ENCODE data around the gene CDKN3. TPM values are rescaled to one million over a fixed set of nuclear protein-coding genes. Genes with fewer than 3 reads are reported as not detected.

The CDKN3 gene
- total RNA-seq (2014; rRNA removed; shearing (Covaris generic)): 130 and 190 TPM in 2 replicates

- DNase-seq (ENCODE audit: low read depth): peak; percentile 100
Observed at GRCh38 chr14:54396493-54397335, at the start of gene CDKN3. CDKN3 (plus strand) TSS chr14:54397007; CDS start chr14:54397069, 62 bp downstream.

GRCh38 chr14:54347044-54347443 lies 49.8 kb upstream of the CDKN3 start:
- DNase-seq (ENCODE audit: low read depth): no peak

- peak; percentile 55 for DNase-seq (ENCODE audit: low read depth)
Observed at GRCh38 chr14:54348001-54348611, 48.7 kb upstream of the CDKN3 start.

GRCh38 chr14:54348923-54349620 lies 47.7 kb upstream of the CDKN3 start:
- peak; percentile 54 for DNase-seq (ENCODE audit: low read depth)

GRCh38 chr14:54349713-54350112 lies 47.1 kb upstream of the CDKN3 start:
- no peak for DNase-seq (ENCODE audit: low read depth)

GRCh38 chr14:54350203-54350602 lies 46.6 kb upstream of the CDKN3 start:
- DNase-seq (ENCODE audit: low read depth): no peak

- no peak for DNase-seq (ENCODE audit: low read depth)
Observed at GRCh38 chr14:54353266-54353665, 43.5 kb upstream of the CDKN3 start.

- no peak for DNase-seq (ENCODE audit: low read depth)
Observed at GRCh38 chr14:54353694-54354093, 43.1 kb upstream of the CDKN3 start.

- DNase-seq (ENCODE audit: low read depth): no peak
Observed at GRCh38 chr14:54354096-54354495, 42.7 kb upstream of the CDKN3 start.

GRCh38 chr14:54354968-54355641 lies 41.7 kb upstream of the CDKN3 start:
- no peak for DNase-seq (ENCODE audit: low read depth)

- no peak for DNase-seq (ENCODE audit: low read depth)
Observed at GRCh38 chr14:54355698-54356097, 41.1 kb upstream of the CDKN3 start.

- DNase-seq (ENCODE audit: low read depth): peak; percentile 85
Observed at GRCh38 chr14:54356172-54356571, 40.6 kb upstream of the CDKN3 start.

- no peak for DNase-seq (ENCODE audit: low read depth)
Observed at GRCh38 chr14:54360667-54361066, 36.1 kb upstream of the CDKN3 start.

- DNase-seq (ENCODE audit: low read depth): no peak
Observed at GRCh38 chr14:54362089-54362504, 34.7 kb upstream of the CDKN3 start.

- no peak for DNase-seq (ENCODE audit: low read depth)
Observed at GRCh38 chr14:54362759-54363437, 33.9 kb upstream of the CDKN3 start.

GRCh38 chr14:54364555-54365415 lies 32.0 kb upstream of the CDKN3 start:
- DNase-seq (ENCODE audit: low read depth): peak; percentile 81

- DNase-seq (ENCODE audit: low read depth): peak; percentile 70
Observed at GRCh38 chr14:54366736-54367735, 29.8 kb upstream of the CDKN3 start.

- DNase-seq (ENCODE audit: low read depth): no peak
Observed at GRCh38 chr14:54368291-54368690, 28.5 kb upstream of the CDKN3 start.

- no peak for DNase-seq (ENCODE audit: low read depth)
Observed at GRCh38 chr14:54369343-54369742, 27.5 kb upstream of the CDKN3 start.
